Measurements from ENCODE around the gene WDR90.

The WDR90 gene

GRCh38 chr16:626787-627453 lies 22.2 kb upstream of the WDR90 start:
- no peak for DNase-seq (ENCODE audit: low read depth in 2 of 2)

DNA sequence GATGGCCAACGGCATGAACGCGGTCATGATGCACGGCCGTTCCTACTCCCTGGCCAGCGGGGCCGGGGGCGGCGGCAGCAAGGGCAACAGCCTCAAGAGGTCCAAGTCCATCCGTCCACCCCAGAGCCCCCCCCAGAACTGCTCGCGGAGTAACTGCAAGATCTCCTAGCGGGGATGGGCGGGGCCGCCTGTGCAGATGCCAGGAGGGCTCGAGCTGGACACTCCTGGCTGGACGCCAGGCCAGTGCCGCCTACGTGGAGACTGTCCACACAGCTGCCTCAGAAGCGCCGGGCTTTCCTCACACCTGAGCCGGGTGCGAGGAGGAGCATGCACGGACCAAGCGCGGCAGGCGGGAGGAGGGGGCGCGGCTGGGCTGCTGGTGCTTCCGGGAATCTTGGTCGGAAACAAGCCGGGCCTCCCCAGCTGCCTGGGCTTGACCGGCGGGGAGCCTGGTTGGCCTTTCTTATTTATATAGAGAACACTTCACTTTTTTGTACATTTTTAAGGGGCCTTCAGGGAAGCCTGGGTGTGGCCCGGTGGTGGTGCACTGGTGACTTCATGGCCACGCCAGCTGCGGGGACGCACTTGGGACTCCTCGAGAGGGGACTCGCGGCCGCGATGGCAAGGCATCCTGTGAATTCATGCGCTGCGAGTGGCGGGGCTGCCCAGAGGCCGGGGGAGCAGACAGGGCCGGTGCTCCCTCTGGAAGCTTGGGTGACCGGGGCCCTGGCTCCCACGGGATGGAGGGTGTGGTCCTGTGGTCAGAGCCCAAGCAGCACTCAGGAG lies 21.5 kb upstream of the WDR90 start:
- DNase-seq (ENCODE audit: low read depth in 2 of 2): no peak

GRCh38 chr16:628321-629061 lies 20.7 kb upstream of the WDR90 start:
- no peak for DNase-seq (ENCODE audit: low read depth in 2 of 2)

DNA sequence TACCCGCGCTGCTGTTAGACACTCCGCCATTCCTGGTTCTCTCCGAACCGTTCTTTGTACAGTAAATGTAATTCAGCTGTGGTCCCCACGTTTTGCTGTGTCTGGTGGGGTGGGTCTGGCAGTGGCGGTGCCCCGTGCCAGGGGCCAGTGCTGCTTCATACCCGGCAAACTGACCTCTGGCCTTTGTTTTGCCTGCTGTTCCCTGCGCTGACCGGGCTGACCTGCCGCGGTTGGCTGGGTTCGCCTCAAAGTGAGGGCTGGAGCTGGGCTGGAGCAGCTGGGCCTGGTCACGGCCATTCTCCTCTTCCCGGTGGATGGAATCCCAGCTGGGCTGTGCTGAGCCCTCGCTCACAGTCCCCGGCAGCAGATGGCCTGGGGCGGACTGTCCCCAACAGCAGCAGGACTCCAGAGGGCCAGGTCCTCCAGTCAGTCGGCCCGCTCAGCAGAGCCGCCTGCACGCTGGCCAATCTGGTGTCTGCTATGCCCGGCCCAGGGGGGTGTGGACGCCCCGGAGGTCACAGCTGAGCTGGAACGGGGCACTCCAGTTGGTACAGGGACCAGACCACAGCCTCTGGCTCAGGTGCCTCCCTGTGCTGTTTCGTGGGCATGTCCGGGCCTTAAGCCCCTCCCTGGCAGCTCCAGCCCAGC lies 19.9 kb upstream of the WDR90 start:
- DNase-seq (ENCODE audit: low read depth in 2 of 2): no peak

DNA sequence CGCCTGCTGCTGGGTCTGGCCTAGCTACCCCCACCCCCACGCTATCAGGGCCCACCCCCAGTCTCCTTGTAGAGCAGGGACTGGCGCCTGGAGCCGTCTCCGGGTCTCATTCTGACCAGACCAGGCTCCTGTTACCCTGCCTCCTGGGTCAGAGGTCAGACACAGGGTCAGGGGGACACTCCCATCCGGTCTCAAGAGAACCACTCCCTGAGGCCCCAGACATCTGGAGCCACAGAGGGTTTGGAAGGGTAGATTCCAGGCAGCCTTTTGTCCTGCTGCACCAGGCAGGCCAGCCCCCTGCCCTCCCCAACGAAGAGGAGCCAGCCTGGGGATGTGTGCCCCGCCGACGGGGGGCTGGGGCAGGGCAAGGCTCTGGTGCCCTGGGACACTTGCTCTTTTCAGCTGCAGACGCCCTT lies 19.3 kb upstream of the WDR90 start:
- no peak for DNase-seq (ENCODE audit: low read depth in 2 of 2)

DNA sequence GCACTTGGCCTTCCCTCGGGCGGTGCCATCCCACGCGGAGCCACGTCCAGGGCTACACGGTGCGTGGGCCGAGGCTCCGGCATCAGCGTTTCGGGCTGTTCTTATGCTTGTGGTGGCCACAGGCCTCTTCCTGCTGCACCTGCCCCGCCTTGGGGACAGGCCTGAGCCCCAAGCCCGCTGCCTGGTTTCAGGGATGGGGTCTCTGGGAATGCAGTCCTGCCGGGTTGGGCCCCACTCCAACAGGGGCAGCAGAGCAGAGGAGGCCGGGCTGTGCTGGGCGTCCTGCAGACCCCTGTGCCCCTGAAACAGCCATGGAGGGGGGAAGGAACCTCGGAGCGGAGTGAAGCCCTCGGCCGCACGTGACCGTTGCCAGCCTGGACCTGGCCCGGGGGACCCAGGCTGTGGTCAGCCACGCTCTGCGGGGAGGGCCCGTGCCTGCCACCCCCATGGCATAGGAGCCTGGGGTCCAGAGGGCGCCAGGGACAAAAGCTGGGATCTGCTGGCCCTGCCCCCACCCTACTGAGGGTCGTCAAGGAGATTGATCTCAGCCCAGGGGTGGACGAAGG lies 18.8 kb upstream of the WDR90 start:
- no peak for DNase-seq (ENCODE audit: low read depth in 2 of 2)

GRCh38 chr16:630815-631405 lies 18.3 kb upstream of the WDR90 start, which contains the start of gene WFIKKN1:
WFIKKN1 (plus strand) TSS chr16:630985; CDS start chr16:631254, 269 bp downstream.
- DNase-seq (ENCODE audit: low read depth in 2 of 2): no peak

DNA sequence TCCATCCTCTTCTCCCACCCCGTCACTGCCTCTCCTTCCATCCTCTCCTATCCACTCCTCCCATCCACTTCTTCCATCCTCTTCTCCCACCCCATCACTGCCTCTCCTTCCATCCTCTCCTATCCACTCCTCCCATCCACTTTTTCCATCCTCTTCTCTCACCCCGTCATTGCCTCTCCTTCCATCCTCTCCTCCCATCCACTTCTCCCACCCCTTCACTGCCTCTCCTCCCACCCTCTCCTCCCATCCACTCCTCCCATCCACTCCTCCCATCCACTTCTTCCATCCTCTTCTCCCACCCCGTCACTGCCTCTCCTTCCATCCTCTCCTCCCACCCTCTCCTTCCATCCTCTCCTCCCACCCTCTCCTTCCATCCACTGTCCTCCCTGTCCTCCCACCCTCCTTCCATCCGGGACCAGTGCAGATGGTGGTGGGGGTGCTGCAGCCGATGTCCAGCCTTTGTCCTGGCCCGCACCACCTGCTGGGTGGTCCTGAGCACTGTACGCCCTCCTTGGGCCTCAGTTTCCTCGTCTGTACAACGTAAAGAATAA lies 17.3 kb upstream of the WDR90 start:
- DNase-seq (ENCODE audit: low read depth in 2 of 2): no peak

- no peak for DNase-seq (ENCODE audit: low read depth in 2 of 2)
These were observed 16.5 kb upstream of the WDR90 start for GRCh38 chr16:632486-633335.

DNA sequence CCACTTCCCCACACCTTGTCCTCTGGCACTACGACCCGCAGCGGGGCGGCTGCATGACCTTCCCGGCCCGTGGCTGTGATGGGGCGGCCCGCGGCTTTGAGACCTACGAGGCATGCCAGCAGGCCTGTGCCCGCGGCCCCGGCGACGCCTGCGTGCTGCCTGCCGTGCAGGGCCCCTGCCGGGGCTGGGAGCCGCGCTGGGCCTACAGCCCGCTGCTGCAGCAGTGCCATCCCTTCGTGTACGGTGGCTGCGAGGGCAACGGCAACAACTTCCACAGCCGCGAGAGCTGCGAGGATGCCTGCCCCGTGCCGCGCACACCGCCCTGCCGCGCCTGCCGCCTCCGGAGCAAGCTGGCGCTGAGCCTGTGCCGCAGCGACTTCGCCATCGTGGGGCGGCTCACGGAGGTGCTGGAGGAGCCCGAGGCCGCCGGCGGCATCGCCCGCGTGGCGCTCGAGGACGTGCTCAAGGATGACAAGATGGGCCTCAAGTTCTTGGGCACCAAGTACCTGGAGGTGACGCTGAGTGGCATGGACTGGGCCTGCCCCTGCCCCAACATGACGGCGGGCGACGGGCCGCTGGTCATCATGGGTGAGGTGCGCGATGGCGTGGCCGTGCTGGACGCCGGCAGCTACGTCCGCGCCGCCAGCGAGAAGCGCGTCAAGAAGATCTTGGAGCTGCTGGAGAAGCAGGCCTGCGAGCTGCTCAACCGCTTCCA lies 15.7 kb upstream of the WDR90 start:
- no peak for DNase-seq (ENCODE audit: low read depth in 2 of 2)

- no peak for DNase-seq (ENCODE audit: low read depth in 2 of 2)
These were observed 15.0 kb upstream of the WDR90 start for GRCh38 chr16:634051-634670.

DNA sequence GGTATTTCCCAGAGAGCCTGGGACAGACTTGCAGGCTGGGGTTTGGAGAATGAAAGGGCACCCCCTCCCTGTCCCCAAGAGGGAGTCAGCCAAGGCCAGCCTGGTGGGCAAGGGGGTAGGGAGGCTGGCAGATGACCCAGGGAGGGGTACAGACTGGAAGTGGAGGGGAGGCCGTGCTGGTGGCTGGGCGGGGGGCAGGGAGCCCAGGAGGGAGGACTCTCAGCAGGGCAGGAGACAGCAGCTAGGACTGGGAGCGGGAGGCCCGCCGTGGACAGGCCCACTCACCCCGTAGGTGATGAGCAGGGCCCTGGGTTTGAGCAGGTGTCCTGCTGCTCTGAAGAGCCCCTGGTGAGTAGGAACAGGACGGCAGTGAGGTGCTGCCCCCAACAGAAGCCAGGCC lies 14.2 kb upstream of the WDR90 start:
- no peak for DNase-seq (ENCODE audit: low read depth in 2 of 2)

- DNase-seq (ENCODE audit: low read depth in 2 of 2): no peak
These were observed 13.5 kb upstream of the WDR90 start for GRCh38 chr16:635573-636205.

DNA sequence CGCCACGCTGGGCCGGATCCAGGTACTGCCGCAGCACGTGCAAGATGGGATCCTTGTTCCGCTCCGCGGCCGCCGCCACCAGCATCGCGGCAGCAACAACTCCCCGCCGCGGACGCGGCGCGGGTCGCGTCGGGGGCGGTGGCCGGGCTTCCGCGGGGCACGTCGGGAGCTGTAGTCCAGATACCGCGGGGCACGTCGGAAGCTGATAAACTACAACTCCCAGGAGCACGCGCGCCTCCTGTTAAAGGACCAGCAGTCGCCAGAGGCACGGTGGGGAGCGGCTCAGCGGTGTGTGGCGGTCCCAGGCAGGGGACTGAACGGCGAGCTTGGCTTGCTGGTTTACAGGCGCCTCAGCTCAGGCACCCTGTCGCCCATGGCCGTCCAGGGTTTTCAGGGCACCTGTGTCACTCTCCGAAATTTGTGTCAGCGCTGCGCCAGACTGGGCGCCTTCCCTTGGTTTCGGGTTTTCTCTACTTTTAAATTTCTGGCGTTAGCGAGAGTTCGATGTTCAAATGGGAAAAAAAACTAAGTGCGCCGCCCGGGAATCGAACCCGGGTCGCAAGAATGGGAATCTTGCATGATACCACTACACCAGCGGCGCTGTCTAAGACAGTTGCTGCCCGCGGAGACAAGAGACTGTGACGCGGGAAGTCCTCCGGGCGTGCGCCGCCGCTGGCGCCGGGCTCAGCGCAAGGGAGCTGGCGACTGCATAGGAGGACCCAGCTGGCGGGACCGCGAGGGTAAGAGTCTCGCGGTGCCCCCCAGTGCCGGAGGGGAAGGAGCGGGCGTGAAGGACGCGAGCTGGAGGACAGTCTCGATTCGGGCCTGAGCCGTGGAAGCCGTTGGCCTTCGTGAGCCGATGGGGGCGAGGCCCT lies 12.7 kb upstream of the WDR90 start, which contains the start of gene METTL26:
Gene METTL26, minus strand, starts transcription at position 100 of the 875 bp plus-strand sequence. Its CDS starts 15 bp downstream, at position 85.
- DNase-seq (ENCODE audit: low read depth in 2 of 2): peak; percentile 86 to 88

- peak; percentile 84 to 86 for DNase-seq (ENCODE audit: low read depth in 2 of 2)
These were observed 11.8 kb upstream of the WDR90 start for GRCh38 chr16:637081-638018.

GRCh38 chr16:638034-638543 lies 11.1 kb upstream of the WDR90 start:
- DNase-seq (ENCODE audit: low read depth in 2 of 2): no peak

Measured in activated CD4-positive, alpha-beta T cell treated with anti-CD3 and anti-CD28 coated beads for 24 hours (primary cell).